22Rv1 (cell line): Measurements from ENCODE around the gene GMDS.
"Not testable (repeated sequence)": the region's sequence is repeated elsewhere in the genome, so short reads cannot be mapped to it uniquely, and the experiment has no call there.

ENCODE experiments used
- H3K27ac ChIP-seq: fragments of 450-650 bp; 2 replicates; pipeline ENCODE4 v1.5.1; 2017
- ZFX ChIP-seq: fragments of 450-650 bp; IDR thresholded peaks from 2 replicates; pipeline ENCODE4 v1.6.1; 2017; ENCODE audit warnings: antibody characterized with exemption, borderline replicate concordance
- TF ChIP-seq, protein P1 (sequence below): fragments of 450-650 bp; IDR thresholded peaks from 2 replicates; pipeline ENCODE4 v1.5.1; 2017; ENCODE audit warnings: mild to moderate bottlenecking

The GMDS gene

DNA sequence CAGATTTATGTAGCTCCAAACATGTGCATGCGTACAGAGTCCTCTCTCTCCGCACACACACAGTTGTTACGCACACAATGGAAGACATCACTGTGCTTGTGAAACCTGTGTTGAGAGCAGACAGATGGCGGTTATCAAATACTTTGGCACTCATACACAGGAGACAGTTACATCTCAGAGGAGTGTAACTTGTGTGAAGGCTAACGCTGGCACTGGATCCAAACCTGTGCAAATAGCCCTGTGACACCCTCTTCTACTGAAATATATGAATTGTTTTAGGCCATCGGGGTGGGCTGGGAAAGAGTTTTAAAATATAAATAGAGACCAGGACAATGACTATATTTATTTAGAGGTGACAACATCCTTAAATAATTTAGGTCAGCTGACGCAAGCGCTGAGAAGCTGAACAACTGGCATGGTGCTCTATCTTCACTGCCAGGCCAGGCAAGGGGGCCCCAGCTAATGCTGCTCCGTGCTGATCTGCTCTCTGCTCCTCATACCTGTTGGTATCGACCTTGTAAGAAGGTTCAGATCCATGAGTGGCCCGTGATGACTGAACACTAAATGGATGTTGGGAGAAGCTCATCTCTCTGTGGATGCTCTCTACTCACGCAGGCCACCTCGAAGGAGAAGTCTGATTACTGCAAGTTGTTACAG is 566.2 kb downstream of the GMDS start:
- H3K27ac ChIP-seq = no peak overlapping the region
- TF ChIP-seq, protein P1, sequence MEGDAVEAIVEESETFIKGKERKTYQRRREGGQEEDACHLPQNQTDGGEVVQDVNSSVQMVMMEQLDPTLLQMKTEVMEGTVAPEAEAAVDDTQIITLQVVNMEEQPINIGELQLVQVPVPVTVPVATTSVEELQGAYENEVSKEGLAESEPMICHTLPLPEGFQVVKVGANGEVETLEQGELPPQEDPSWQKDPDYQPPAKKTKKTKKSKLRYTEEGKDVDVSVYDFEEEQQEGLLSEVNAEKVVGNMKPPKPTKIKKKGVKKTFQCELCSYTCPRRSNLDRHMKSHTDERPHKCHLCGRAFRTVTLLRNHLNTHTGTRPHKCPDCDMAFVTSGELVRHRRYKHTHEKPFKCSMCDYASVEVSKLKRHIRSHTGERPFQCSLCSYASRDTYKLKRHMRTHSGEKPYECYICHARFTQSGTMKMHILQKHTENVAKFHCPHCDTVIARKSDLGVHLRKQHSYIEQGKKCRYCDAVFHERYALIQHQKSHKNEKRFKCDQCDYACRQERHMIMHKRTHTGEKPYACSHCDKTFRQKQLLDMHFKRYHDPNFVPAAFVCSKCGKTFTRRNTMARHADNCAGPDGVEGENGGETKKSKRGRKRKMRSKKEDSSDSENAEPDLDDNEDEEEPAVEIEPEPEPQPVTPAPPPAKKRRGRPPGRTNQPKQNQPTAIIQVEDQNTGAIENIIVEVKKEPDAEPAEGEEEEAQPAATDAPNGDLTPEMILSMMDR = no peak

DNA sequence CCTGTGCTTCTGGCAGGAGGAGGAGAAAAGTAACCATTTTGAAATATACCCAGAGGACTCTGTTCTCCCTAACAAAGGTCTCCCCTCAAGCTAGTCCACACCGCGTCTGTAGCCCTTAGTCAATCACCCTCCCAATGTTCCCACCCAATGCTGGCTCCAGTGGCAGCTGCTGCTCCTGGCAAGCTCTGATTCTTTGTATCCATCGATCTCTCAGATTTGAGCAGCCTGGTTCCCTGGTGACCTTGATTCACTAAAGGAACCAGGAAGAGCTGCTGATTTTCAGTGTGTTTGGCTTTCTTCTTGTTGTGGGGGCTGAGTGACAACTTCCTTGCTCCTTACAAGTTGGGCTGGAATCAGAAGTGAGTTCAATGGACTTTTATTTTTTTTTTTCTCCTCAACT is 567.2 kb downstream of the GMDS start:
- TF ChIP-seq, protein P1 = no peak
- no peak for TF ChIP-seq ZFX
- no peak overlapping the region for H3K27ac ChIP-seq

DNA sequence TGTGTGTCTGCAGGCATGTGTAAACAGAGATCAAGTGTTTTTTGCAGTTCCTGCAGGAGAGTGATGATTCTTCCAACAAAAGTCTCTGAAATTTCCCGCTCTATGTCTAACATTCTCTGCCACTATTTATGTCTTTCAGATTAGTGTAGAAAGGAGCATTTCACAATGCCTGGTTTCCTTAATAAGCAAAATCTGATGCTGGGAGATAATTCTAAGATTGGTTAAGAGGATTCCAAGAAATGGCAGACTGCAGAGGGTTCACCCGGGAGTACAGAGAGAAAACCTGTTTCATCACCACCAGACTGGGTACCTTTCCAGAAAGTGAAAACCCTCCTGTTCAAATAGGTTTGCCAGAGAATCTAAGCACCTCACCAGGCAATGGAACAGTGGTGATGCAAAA is 573.0 kb downstream of the GMDS start:
- TF ChIP-seq, protein P1 = no peak
- TF ChIP-seq ZFX = no peak
- H3K27ac ChIP-seq = no peak overlapping the region

DNA sequence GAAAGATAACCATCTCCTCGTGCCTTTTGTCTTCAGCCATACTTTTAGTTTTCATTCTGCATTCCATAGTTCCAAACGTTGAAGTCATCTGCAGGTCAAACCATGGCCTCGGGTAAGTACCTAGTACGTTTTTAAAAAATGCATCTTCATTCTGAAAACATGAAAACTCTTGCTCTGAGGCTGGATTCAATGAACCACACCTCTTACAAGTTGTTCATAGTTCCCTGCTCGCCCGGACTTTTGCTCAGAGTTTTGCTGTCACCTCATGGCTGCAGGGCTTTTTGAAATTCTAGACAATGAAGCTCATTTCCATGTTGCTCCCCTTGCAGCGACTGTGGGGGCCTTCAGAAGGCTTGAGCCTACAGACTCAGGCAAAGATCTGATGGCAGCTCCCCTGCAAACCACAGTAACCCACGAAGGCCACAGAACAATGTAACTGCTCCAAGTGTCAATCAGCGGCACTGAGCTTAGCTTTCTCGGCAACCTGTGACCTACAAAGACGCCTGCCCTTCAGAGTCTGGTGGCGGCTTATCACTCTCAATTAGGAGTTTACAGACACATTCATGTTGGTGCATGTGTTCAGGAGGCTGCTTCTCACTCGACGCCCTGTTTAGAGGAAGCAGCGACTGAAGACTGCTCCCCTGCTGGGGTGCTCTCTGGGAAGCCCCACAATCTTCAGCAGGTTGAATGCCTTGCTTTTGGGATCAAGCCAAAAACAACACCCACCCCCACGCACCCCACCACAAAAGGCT is 574.5 kb downstream of the GMDS start:
- TF ChIP-seq, protein P1 = no peak
- no peak overlapping the region for H3K27ac ChIP-seq

DNA sequence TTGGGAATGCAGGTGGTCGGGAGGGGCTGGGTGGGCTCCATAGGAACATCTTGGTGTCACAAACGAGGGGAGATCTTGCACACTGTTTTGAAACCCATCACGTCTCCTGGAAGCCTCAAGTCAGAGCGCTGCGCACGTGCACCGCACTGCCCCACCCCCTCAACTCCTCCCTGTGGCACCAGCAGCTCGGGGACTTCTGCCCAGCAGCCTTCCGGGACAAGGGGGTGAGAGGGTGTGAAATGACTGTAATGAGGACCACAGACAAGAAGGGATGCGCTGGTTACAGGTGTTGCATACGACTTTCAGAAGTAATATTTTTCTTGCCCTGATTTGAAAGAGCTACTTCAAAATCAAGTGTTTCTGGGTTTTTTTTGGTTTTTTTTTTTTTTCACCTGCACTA is 575.4 kb downstream of the GMDS start:
- TF ChIP-seq, protein P1 = no peak
- TF ChIP-seq ZFX = no peak
- no peak overlapping the region for H3K27ac ChIP-seq

DNA sequence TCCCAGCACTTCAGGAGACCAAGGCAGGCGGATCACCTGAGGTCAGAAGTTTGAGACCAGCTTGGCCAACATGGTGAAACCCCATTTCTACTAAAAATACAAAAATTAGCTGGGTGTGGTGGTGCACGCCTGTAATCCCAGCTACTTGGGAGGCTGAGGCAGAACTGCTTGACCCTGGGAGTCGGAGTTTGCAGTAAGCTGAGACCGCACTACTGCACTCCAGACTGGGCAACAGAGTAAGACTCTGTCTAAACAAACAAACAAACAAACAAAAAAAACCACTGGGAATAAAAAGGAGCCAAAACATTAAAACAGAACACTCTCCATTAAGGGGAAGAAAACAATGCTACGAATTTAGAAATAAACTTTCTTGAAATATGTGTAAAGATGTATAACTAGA is 576.9 kb downstream of the GMDS start:
- H3K27ac ChIP-seq = not testable (repeated sequence)

DNA sequence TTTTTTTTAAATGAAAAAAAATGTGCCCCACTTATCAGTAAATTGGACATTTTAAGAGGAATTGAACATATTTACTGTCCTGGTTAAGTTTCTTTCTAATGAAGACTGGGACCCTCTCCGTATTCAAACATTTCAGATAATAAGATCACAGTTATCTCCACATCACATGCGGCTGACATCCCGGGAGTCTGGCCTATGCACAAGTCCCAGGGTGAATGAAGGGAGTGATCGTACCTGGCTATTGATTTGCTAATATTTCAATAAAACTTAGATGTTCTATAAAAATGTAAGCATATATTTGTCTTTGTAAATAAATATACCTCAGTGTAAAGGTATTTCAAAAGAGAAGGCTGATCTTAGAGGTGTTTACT is 577.6 kb downstream of the GMDS start:
- no peak overlapping the region for H3K27ac ChIP-seq
- TF ChIP-seq ZFX = no peak
- TF ChIP-seq, protein P1 = no peak
